ENCODE data around the gene GNB4.

GNB4 gene

GRCh38 chr3:179375091-179375999 lies 75.9 kb downstream of the GNB4 start:
- TF ChIP-seq, protein P1, sequence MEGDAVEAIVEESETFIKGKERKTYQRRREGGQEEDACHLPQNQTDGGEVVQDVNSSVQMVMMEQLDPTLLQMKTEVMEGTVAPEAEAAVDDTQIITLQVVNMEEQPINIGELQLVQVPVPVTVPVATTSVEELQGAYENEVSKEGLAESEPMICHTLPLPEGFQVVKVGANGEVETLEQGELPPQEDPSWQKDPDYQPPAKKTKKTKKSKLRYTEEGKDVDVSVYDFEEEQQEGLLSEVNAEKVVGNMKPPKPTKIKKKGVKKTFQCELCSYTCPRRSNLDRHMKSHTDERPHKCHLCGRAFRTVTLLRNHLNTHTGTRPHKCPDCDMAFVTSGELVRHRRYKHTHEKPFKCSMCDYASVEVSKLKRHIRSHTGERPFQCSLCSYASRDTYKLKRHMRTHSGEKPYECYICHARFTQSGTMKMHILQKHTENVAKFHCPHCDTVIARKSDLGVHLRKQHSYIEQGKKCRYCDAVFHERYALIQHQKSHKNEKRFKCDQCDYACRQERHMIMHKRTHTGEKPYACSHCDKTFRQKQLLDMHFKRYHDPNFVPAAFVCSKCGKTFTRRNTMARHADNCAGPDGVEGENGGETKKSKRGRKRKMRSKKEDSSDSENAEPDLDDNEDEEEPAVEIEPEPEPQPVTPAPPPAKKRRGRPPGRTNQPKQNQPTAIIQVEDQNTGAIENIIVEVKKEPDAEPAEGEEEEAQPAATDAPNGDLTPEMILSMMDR (IDR thresholded peaks at IDR 0.05; ENCODE audit: insufficient read depth, low read depth, low read length, missing control alignments), result no peak
- DNase-seq (ENCODE audit: low read depth), result no peak
- no peak overlapping the region for H3K4me3 ChIP-seq (ENCODE audit: low read length)

- TF ChIP-seq, protein P1 (IDR thresholded peaks at IDR 0.05; ENCODE audit: insufficient read depth, low read depth, low read length, missing control alignments), result no peak
- H3K4me3 ChIP-seq (ENCODE audit: low read length), result no peak overlapping the region
Observed at GRCh38 chr3:179373938-179374337, 77.3 kb downstream of the GNB4 start.

DNA sequence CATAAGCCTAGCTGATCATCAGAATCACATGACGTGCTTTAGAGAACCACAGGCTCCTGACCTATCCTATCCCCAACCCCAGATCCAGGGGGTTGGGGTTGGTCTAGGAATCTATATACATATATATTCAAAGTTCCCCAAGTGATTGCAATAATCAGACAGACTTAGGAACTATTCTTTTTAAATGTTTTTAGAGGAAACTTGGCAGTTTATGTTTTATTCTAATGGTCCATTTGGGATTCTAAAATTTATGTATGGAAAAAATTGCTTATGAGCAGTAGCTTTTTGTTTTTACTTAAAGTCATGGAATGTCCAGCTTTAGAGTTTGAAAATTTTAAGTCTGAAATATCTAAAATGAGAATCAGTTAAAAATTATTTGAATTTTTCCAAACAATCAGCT lies 81.6 kb downstream of the GNB4 start:
- TF ChIP-seq, protein P1 (IDR thresholded peaks at IDR 0.05; ENCODE audit: insufficient read depth, low read depth, low read length, missing control alignments), result no peak
- H3K4me3 ChIP-seq (ENCODE audit: low read length), result no peak overlapping the region
- DNase-seq (ENCODE audit: low read depth), result no peak

More at GRCh38 chr3:179373938-179374337, 77.3 kb downstream of the GNB4 start:
- no peak for DNase-seq (ENCODE audit: low read depth)

DNA sequence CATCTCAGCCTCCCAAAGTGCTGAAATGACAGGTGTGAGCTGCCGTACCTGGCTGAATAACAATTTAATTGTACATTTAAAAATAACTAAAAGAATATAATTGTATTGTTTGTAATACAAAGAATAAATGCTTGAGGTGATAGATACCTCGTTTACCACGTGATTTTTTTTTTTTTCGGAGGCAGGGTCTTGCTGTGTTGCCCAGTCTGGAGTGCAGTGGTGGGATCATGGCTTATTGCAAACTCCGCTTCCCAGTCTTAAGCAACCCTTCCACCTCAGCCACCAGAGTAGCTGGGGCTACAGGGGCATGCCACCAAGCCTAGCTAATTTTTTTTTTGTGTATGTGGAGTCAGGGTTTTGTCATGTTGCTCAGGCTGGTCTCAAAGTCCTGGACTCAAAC lies 87.9 kb downstream of the GNB4 start:
- TF ChIP-seq, protein P1 (IDR thresholded peaks at IDR 0.05; ENCODE audit: insufficient read depth, low read depth, low read length, missing control alignments), result no peak
- H3K4me3 ChIP-seq (ENCODE audit: low read length), result no peak overlapping the region
- no peak for DNase-seq (ENCODE audit: low read depth)

DNA sequence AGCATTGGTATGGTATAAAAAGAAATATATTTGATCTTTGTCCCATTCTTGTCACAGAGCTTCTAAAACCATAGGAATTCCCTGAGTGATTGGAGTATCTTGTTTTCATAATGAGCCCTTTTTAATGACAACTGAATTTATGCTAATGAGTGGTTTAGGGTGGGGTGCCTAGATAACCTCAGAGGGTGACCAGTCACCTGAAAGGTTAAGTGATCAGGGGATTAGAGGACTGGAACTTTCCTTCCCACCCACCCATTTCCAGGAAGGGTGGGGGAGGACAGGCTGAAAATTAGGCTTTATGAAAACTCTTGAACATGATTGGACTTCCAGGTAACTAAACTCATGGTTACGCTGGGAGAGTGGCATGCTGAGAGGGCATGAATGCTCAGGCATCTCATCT lies 95.3 kb downstream of the GNB4 start:
- TF ChIP-seq, protein P1 (IDR thresholded peaks at IDR 0.05; ENCODE audit: insufficient read depth, low read depth, low read length, missing control alignments), result no peak
- no peak for DNase-seq (ENCODE audit: low read depth)
- no peak overlapping the region for H3K4me3 ChIP-seq (ENCODE audit: low read length)

DNA sequence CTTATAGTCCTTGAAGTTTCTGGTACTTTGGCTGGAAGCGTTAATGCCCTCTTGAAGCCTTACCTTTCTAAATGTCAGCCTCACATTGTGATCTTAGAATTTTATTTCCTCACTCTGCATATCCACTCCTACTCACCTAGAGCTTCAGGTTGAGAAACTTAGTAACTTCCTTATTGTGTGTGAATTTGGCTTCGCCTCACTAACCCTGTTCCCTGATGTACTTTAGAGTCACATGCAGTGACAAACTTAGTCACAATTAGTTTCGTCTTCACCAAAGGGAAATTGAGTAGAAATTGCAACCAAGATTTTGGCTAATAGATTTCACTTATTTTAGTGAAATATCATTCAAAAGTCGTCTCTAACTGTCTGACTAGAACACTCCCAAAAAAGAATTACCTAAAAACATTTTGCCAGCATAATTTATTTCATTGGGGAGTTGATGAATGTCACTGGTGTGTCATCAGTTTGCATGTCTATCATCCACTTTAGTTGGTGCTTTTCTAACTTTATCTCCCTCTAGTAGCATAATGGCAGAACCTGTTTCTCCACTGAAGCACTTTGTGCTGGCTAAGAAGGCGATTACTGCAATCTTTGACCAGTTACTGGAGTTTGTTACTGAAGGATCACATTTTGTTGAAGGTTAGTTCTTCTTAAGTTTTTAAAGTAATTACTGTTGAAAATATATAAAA lies 102.8 kb downstream of the GNB4 start:
- TF ChIP-seq, protein P1 (IDR thresholded peaks at IDR 0.05; ENCODE audit: insufficient read depth, low read depth, low read length, missing control alignments), result no peak
- DNase-seq (ENCODE audit: low read depth), result peak; percentile 64
- peak overlapping the region; percentile 81 for H3K4me3 ChIP-seq (ENCODE audit: low read length)
